Measurements from ENCODE around the gene NTHL1. TPM values are rescaled to one million over a fixed set of nuclear protein-coding genes. Genes with fewer than 3 reads are reported as not detected.
A peak's percentile ranks its signal among the peaks of the same experiment; 100 is the strongest.

The NTHL1 gene
- total and polyA plus RNA-seq, 2 of the 13 experiments (the other 11 are each of a cell fraction or from before 2014, with no cell fraction given): 47.5 to 64.9 TPM

DNA sequence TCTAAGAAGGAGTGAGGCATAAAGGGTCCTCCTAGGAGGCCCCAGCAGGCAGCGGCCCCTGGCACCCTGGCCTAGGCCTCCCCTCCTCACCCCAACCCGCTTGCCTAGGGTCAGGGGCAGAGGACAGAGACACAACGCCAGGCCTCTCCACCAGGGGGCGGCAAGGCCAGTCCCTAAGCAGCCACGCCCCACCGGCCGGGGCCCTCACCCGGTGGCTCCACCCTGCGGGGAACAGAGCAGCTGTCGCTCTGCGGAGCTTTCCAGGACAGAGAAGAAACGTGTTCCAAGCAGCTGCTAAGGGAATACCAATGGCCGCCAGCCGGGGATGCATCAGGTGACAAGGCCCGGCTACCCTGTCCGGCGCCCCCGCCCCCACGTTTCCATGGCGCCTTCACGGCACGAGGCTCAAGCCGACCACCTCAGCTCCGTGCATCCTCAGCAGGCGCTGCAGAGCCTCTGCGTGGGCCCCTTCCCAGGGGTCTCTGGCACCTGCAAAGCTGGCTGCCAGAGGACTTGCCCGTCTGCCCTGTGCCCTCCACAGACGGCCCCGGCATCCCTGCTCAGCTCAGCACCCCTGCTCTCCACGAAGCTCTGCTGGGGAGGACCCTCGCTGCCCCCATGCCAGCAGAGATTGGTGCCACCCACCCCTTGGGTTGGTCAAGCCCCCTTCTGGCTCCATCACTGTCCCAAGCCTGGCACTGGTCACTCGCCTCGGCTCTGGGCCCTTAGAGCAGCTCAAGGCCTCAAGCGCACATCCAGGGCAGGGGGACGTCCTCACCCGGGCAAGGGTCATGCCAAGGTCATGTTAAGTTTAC is 43.6 kb downstream of the NTHL1 start (continued):
- TF ChIP-seq ZNF33B (CRISPR knock-in tag; IDR thresholded peaks at IDR 0.05) (no peak), DBP (CRISPR knock-in tag; IDR thresholded peaks at IDR 0.05; ENCODE audit: not compliant biosample characterization) (no peak), PAXIP1 (CRISPR knock-in tag; conservative IDR thresholded peaks at IDR 0.05) (no peak), ARNT (IDR thresholded peaks at IDR 0.05) (no peak), ZNF557 (CRISPR knock-in tag; IDR thresholded peaks at IDR 0.05) (no peak), ZNF784 (CRISPR knock-in tag; IDR thresholded peaks at IDR 0.05; ENCODE audit: borderline replicate concordance) (peak; percentile 83; the same call in 1 of the 2 replicates), ZNF552 (CRISPR knock-in tag; IDR thresholded peaks at IDR 0.05; ENCODE audit: borderline replicate concordance) (no peak), ZNF773 (CRISPR knock-in tag; IDR thresholded peaks at IDR 0.05; ENCODE audit: borderline replicate concordance) (no peak), ZNF549 (CRISPR knock-in tag; IDR thresholded peaks at IDR 0.05) (no peak), ZSCAN25 (CRISPR knock-in tag; IDR thresholded peaks at IDR 0.05) (peak; percentile 74; the same call in 1 of the 2 replicates), MED8 (CRISPR knock-in tag; IDR thresholded peaks at IDR 0.05; ENCODE audit: insufficient replicate concordance) (no peak)
- TF ChIP-seq, protein P1, sequence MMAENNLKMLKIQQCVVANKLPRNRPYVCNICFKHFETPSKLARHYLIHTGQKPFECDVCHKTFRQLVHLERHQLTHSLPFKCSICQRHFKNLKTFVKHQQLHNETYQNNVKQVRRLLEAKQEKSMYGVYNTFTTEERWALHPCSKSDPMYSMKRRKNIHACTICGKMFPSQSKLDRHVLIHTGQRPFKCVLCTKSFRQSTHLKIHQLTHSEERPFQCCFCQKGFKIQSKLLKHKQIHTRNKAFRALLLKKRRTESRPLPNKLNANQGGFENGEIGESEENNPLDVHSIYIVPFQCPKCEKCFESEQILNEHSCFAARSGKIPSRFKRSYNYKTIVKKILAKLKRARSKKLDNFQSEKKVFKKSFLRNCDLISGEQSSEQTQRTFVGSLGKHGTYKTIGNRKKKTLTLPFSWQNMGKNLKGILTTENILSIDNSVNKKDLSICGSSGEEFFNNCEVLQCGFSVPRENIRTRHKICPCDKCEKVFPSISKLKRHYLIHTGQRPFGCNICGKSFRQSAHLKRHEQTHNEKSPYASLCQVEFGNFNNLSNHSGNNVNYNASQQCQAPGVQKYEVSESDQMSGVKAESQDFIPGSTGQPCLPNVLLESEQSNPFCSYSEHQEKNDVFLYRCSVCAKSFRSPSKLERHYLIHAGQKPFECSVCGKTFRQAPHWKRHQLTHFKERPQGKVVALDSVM (CRISPR knock-in tag; IDR thresholded peaks at IDR 0.05): peak; percentile 74
- TF ChIP-seq, protein P2, sequence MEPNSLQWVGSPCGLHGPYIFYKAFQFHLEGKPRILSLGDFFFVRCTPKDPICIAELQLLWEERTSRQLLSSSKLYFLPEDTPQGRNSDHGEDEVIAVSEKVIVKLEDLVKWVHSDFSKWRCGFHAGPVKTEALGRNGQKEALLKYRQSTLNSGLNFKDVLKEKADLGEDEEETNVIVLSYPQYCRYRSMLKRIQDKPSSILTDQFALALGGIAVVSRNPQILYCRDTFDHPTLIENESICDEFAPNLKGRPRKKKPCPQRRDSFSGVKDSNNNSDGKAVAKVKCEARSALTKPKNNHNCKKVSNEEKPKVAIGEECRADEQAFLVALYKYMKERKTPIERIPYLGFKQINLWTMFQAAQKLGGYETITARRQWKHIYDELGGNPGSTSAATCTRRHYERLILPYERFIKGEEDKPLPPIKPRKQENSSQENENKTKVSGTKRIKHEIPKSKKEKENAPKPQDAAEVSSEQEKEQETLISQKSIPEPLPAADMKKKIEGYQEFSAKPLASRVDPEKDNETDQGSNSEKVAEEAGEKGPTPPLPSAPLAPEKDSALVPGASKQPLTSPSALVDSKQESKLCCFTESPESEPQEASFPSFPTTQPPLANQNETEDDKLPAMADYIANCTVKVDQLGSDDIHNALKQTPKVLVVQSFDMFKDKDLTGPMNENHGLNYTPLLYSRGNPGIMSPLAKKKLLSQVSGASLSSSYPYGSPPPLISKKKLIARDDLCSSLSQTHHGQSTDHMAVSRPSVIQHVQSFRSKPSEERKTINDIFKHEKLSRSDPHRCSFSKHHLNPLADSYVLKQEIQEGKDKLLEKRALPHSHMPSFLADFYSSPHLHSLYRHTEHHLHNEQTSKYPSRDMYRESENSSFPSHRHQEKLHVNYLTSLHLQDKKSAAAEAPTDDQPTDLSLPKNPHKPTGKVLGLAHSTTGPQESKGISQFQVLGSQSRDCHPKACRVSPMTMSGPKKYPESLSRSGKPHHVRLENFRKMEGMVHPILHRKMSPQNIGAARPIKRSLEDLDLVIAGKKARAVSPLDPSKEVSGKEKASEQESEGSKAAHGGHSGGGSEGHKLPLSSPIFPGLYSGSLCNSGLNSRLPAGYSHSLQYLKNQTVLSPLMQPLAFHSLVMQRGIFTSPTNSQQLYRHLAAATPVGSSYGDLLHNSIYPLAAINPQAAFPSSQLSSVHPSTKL (CRISPR knock-in tag; IDR thresholded peaks at IDR 0.05): peak; percentile 41; the same call in 1 of the 2 replicates
